HG03469 (cell line): Measurements from ENCODE around the gene CDKN1A.
"Not testable (repeated sequence)": the region's sequence is repeated elsewhere in the genome, so short reads cannot be mapped to it uniquely, and the experiment has no call there.

ENCODE experiments used
- ATAC-seq: cut with Tn5 transposase; IDR thresholded peaks from one replicate; pipeline ENCODE4 v1.9.1; 2021; ENCODE audit warnings: mild to moderate bottlenecking, moderate library complexity, moderate number of reproducible peaks; ENCODE audit not compliant: unreplicated experiment

Gene CDKN1A

DNA sequence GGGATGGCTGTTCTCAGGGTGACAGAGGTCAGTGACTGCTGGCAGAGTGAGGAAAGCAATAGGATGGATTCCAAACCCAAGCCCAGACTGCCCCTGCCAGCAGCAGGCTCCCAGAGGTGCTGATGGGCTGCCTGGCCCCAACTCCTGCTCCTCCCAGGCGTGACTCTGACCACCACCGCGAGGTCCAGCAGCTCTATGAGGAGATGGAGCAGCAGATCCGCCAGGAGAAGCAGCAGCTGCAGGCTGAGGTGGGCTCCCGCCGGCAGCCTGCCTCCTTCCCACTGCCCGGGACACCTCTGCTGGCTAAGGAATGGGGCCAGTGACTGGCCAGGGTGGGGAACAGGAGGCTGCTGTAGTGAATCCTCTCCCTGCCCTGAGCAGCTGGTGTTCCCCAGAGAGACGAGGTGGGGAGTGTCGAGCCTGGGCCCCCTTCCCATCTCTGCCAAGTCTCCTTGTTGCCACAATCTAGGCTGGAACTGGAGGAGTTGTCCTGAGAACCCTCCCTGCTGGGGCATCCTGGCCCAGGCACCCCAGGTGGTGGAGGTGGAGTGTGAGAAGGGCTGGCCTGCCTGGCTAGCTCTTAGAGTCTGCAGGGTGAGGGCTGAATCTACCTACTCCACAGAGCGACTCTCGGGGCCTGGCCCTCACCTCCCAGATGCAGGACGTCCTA lies 39.5 kb downstream of the CDKN1A start:
- no peak for ATAC-seq

DNA sequence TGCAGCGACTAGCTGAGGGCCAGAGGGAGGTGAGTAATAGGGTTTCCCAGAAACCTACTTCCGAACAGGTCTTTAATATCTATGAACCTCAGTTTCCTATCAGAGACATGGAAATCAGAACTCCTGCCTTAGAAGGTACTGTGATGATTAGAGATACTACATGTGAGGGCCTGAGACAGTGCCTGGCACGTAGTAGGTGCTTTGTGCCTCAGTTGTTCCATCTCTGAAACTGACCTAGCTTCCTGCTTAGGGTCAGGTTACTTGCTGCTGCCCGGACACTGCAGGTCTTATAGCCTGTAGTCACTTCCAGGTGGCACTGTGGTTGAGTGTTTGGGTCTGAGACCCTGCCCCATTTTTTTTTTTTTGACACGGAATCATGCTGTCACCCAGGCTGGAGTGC lies 40.0 kb downstream of the CDKN1A start:
- ATAC-seq = no peak

DNA sequence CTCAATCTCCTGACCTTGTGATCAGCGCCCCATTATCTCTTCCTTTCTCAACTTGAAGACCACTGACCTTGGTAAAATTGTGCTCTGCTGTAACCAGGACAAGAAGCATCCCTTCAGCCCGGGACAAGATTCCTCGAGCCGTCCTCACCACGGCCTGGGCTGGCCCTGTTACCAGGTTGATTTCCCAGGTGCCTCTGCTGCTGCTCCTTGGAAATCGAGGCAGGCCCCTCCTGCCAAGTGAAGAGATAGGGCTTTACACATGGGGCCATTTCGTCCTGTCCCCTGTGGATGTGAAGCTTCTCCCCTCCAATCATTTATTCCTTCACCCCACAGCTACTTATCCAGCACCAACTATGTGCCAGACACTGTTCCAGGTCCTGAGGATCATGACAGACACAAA lies 40.6 kb downstream of the CDKN1A start:
- no peak for ATAC-seq

DNA sequence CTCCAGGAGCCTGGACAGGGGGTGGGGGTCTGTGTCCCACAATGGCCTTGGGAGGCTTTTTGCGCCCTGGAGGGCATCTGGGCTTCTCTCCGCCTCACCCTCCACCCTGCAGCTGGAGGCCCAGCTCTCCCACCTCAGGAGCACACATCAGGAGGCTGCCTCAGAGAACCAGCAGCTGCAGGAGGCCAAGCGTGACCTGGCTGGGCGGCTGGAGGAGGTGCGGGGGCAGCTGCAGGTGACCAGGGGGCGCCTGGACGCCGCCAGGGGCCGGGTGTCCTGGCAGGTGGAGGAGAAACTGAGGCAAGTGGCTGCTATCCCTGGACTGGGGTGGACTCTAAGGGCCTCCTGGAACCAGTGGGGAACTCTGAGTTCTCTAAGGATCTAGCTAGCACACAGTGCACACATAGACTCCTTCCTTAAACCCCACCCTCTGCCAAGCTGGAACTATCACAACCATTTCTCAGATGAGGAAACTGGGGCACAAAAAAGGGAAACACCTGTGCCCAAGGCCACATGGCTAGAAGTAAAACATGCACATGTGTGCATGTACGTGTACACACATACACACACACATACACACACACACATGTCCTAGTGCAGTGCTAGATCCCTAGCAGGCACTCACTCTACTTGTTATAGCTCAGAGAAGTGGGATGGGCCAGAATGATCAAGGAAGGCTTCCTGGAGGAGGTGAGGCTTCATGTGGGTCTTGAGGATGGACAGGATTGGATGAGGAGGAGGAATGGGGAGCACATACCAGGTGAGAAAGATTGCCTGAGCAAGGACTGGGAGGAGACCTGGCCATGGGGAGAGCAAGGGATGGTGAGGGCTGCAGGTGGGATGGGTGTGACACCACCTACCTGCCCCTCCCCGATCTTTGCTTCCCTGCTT lies 42.0 kb downstream of the CDKN1A start:
- no peak for ATAC-seq

DNA sequence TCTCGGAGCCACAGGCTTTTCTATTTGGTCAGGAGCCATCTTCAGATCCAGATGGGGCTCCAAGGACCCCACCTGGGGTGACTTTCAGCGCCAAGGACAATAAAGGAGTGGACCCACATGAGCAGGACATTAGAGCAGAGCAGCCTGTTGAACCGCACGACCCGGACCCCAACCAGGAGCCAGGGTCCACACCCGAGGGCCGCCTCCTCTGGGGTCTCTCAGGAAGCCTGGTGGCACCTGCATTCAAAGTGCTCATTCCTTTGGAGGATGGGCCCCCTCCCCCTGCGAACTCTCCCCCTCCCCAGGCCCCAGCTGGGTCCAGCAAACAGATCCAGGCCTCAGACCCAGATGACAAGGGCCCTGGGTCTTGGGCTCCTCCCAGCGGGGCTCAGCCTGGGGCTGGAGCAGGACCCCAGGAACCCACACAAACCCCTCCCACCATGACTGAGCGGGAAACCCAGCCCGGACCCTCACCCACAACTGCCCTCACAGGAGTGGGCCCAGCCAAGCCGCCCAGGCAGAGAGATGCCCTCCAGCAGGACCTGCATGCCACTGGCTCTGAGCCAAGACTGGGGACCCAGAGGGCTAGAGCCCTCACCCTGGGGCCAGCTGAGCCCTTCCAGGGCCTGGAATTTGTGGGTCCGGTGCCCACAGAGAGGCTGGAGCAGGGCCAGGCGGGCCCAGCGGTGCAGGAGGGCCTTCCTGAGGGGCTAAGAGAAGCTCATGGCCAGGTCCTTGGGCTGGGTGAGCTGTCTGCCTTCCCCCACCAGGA lies 43.0 kb downstream of the CDKN1A start:
- no peak for ATAC-seq

DNA sequence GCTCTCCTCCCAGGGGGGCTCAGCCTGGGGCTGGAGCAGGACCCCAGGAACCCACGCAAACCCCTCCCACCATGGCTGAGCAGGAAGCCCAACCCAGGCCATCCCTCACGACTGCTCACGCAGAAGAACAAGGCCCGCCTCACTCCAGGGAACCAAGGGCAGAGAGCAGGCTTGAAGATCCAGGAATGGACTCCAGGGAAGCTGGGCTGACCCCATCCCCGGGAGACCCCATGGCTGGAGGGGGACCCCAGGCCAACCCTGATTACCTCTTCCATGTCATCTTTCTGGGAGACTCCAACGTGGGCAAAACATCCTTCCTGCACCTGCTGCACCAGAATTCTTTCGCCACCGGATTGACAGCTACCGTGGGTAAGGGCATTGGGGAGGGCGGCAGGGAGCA lies 43.9 kb downstream of the CDKN1A start:
- ATAC-seq = no peak

DNA sequence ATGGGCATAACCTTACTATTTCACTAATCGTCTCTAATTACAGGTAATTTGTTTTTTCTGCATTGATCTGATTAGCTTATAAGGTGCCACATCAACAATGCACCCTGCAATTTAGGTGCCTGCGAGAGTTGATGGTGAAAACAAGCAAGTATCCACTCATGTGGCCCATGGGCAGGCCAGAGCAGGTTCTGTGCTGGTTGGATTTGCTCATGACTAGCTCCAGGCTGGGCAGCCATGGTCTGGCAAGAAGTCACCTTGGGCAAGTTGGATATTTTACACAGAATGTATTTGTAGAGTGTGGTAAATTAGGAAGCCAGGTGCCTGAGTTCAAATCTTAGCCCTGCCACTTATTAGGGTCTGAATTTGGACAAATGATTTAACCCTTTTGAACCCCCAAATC lies 44.4 kb downstream of the CDKN1A start:
- no peak for ATAC-seq

DNA sequence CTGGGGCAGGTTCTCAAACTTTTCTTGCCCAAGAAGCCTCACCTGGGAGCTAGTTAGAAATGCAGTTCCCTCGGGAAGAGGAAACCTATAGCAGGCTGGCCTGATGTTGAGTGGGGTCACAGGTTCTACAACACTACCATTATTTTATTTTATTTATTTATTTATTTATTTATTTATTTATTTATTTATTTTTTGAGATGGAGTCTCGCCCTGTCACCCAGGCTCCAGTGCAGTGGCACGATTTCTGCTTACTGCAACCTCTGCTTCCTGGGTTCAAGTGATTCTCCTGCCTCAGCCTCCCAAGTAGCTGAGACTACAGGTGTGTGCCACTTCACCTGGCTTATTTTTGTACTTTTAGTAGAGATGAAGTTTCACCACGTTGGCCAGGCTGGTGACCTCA lies 45.5 kb downstream of the CDKN1A start:
- not testable (repeated sequence) for ATAC-seq

DNA sequence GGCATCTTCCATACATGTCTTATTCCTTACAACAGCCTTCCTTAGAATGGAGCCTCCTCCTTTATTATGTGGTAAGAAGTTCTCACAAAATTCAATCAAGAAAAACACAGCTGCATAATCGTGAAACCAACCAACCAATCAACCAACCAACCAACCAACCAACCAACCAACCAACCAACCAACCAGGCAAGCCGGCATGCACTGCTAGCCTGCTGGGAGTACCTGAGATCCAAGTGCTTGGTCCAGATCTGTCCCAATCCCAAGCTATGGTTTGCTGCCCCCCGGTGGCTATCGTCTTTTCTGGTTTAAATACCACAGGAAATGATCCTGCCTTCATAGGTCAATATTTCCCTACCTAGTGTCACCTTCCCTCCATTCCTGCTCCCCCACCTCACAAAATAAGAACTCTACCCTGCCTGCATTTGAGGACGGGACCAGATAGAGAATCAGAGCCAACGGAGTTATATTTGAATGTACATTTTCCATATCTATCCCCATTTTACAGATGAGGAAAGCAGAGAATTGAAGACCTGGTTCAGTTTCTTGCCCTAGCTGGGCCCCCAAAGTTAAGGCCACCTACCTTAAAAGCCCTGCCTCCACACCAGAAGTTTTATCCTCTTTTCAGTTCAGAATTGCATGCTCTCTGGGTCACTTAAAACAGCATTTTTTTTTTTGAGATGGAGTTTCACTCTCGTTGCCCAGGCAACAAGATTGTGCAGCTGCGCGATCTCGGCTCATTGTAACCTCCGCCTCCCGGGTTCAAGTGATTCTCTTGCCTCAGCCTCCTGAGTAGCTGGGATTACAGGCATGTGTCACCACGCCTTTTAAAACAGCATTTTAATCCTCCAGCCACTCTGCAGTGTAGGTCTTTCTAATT lies 46.2 kb downstream of the CDKN1A start:
- no peak for ATAC-seq

DNA sequence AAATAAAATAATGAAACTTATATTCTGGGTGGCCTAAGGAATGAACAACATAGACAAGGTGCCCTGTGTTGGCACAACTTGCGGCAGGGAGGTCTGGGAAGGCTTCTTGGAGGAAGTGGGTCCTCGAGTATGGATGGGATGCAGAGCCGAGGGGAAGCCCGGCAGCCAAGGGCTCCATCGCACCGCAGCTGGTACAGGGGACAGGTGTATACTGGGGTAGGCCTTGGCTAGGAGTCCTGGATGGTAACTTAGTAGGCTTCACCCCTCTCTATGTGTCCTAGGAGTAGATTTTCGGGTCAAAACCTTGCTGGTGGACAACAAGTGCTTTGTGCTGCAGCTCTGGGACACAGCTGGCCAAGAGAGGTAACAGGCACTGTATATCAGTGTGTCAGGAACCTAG lies 47.1 kb downstream of the CDKN1A start:
- no peak for ATAC-seq

DNA sequence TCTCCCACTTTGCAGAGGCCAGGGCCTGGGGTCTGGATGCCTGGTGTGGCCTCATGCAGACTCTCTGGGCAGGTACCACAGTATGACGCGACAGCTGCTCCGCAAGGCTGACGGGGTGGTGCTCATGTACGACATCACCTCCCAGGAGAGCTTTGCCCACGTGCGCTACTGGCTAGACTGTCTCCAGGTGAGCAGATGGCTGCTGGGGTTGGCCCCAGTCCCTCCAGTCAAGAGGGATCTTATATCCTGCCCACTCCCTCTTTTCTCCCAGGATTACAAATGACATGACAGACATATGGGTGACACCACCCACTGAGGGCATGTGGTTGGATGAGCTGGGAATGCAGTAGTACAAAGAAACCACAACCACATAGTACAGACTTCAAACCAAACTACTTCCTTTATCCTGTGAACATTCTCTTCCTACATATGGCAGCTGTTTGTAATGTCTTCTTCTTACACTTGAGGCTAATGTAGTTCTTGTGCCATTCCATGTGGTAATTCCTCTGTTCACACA lies 49.0 kb downstream of the CDKN1A start:
- no peak for ATAC-seq

DNA sequence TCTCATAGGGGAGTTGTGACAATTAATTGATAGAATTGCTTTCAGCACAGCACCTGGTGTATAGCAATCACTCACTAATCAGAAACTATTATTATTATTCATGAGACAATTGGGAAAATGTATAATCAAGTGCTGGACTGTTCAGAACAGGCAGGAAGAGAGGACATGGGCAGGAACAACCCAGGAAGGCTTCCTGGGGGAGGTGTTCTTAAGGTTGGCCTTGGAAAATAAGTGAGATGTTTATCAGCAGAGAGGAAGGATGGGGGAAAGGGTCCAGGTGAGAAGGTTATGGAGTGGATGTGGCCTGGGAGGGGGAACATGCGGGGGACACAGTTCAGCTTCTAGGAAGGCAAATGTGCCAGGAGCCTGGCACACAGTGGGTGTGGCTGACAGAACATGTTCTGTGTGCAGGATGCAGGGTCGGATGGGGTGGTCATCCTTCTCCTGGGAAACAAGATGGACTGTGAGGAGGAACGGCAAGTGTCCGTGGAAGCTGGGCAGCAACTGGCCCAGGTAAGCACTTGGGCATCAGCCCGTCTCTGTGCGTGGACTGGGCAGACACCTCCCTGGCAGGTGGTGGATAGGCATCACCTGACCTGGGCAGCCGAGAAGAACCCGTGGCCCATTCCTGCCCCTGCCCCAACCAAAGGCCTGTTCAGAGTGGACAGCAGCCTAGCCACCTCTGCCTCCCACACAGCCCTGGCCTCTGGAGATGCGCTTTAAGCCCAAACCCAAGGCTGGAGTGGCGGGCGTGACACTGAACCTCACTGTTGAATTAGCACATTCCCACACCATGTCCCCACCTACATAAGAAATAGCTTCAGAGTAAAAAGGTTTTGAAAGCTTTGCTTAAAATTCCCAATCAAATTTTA lies 50.0 kb downstream of the CDKN1A start:
- ATAC-seq = no peak

DNA sequence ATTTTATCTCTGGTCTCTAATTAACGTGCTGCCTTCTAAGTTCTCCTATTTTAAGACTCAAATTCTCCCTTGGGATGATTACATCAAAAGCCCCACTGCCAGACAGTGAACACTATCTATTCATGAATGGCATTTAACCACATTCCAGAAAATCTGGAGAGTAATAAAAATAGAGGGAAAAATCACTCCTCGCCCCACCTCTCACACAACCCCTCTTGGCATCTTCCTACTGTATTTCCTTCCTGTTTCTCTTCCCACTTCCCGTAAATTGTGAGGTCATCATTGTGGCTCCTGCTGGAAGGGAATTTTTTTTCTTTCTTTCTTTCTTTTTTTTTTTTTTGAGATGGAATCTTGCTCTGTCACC lies 50.6 kb downstream of the CDKN1A start:
- ATAC-seq = no peak

DNA sequence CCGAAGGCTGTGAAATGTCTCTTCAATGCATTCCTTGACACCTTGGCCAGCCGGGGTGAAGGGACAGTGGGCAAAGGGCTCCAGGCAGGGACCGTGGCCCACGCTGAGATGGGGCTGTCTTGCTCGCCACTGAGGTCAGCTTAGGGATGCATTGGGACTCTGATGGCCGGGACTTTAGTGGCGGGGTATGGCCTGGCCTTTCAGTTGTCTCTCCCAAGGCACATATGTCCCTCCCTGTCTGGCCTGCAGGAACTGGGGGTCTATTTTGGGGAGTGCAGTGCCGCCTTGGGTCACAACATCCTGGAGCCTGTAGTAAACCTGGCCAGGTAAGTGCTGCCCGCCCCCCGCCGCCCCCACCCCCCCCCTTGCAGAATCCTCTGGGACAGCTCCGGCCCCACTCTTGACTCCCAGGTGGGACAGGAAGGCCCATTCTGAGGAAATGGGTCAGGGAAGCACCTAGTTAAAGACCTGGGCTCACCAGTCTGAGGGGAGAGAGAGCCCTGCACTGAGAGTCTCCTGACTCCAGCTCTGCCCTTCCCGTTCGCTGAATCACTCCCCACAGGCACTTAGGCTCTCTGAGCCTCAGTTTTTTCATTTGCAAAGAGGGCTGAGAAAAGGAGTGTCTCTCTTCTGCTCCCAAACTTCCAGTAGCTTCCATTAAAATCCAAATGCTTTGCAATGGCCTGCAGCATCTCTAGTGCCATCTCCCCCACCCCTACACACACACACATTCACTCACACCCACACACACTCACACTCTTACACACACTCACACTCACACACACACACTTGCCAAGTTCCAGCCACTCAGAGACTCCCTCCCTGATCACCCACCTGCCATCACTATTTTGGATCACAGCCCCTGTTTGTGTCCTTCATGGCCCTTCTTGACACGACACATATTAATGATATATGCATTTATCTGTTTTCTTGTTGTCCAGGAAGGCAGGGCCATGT lies 52.2 kb downstream of the CDKN1A start:
- no peak for ATAC-seq

DNA sequence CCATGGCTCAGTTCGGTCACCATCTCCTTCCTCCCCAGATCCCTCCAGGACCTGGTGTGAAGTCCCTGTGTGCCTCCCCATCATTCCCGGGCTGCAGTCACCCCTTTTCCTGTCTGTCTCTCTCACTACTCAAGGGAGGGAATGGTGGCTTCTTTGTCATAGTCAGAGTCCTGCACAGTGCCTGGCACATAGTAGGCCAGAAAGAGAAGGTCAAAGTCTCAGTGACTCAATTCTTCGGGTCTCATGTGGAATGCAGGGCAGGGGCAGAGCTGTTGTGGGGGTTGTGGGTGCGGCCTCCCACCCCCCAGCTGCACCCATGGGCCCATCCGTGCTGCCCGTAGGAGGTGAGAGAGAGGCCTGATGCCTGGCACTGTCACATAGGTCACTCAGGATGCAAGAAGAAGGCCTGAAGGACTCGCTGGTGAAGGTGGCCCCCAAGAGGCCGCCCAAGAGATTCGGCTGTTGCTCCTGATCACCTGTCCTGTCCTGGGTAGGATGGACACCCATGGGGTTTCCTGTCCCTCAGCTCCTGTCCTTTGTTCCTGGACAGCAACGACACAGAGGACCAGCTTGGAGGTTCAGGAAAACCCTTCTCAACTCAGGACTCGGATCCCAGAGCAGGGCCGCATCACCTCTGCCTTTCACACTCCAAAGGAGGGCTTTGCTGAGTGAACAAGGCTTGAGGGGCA lies 53.3 kb downstream of the CDKN1A start:
- no peak for ATAC-seq

DNA sequence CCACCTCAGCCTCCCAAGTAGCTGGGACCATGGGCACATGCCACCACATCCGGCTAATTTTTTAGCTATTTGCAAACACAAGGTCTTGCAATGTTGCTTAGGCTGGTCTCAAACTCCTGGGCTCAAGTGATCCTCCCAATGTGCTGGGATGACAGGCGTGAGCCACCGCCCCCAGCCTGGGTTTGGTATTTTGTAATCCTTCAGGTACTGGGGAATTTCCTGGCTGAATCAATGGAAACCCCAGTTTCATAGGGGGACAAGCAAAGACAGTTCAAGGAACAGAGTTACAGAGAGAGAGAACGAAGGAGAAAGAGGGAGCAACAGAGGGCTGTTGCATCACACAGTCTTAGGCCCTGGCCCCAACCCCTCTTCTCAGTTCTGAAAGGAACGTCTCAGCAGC lies 54.8 kb downstream of the CDKN1A start:
- no peak for ATAC-seq

DNA sequence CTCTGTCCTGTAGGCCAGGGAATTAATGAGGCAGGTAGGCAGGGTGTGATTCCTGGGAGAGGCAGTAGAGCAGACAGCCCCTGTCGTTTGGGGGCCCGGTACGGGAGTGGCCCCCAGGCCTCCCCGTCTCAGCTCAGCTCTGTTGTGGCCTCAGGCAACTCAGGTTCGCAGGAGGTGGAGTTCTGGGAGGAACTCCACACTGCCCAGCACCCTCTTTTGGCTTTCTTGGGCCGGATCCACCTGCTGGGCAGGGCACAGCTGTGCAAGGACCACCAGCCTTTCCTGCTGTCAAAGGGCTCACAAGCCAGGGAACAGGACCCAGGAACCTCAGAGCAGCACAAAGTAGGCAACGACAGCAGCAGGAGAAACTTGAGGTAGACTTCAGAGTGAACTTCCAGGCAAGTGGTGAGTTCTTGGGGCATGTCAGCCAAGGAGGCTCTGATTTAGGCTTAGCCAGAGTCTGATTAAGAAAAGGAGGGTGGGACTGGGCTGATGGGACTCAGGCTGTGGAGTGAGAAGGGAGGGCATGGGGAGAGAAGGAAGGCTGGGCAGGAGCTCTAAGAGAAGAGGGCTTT lies 56.1 kb downstream of the CDKN1A start:
- no peak for ATAC-seq
